HepG2 (cell line): Measurements from ENCODE around the gene ITLN2. TPM values are rescaled to one million over a fixed set of nuclear protein-coding genes. Genes with fewer than 3 reads are reported as not detected.

ENCODE experiments used
- ATAC-seq: fragments of 200-7000 bp; cut with Tn5 transposase; 3 replicates; pipeline ENCODE4 v1.9.1; 2020; ENCODE audit warnings: mild to moderate bottlenecking, moderate library complexity
- BruUV-seq: library from RNA; stranded (reverse); fragments of 400-500 nt; replicated peaks from 2 replicates; lab custom pipeline; 2021; lab: Mats Ljungman, UMichigan
- CTCF ChIA-PET: fragments of 300-600 bp; formaldehyde crosslinking; extraction: SDS; loops from one replicate; lab custom pipeline; 2021; ENCODE audit warnings: low total read pairs, inconsistent platforms, low intra/inter-chr PET ratio; lab: Yijun Ruan, JAX
- POLR2A ChIA-PET: fragments of 350-600 bp; sonication (Branson Sonifier 250); formaldehyde crosslinking; loops from one replicate; lab custom pipeline; 2020; ENCODE audit warnings: antibody characterized with exemption, inconsistent platforms; lab: Yijun Ruan, JAX
- DNase-seq: peaks from one replicate; pipeline ENCODE4 v3.0.0-alpha.2; 2015; ENCODE audit warnings: low spot score
- FAIRE-seq: peaks from 3 replicates; lab custom pipeline; 2011; peaks lifted over from hg19 to GRCh38; lab: Jason Lieb, UNC
- H2AFZ ChIP-seq: one replicate; pipeline ENCODE4 v1.6.1; 2011; ENCODE audit warnings: low read length, inconsistent platforms
- H3K27ac ChIP-seq: fragments of 300-600 bp; 3 replicates; pipeline ENCODE4 v1.8.0; 2011; ENCODE audit warnings: mixed run types, mild to moderate bottlenecking, mixed read lengths, low read length, inconsistent platforms; ENCODE audit not compliant: insufficient read depth; ENCODE audit errors: extremely low read length
- H3K27me3 ChIP-seq, 2 experiments: fragments of 200-600 bp in 1 of 2; 2 replicates in 1 of 2; 3 replicates in 1 of 2; pipeline versions ENCODE4 v1.6.0 to v1.8.0; 2011; ENCODE audit warnings: low read length in 2 of 2, mild to moderate bottlenecking in 2 of 2, moderate library complexity in 2 of 2, inconsistent platforms in 1 of 2; ENCODE audit not compliant: insufficient read depth in 2 of 2, control insufficient read depth in 1 of 2
- H3K36me3 ChIP-seq, 2 experiments: fragments of 200-600 bp in 1 of 2; replicated peaks in 1 of 2; 2 replicates in 1 of 2; 3 replicates in 1 of 2; pipeline versions ENCODE4 v1.5.1 to v1.8.0; 2011; ENCODE audit warnings: low read length in 2 of 2, inconsistent platforms in 1 of 2; ENCODE audit not compliant: insufficient read depth in 2 of 2, control insufficient read depth in 1 of 2
- H3K4me1 ChIP-seq: 2 replicates; pipeline ENCODE4 v1.5.1; 2012; ENCODE audit warnings: low read length, inconsistent platforms; ENCODE audit not compliant: insufficient read depth
- H3K4me2 ChIP-seq: 2 replicates; pipeline ENCODE4 v1.6.0; 2011; ENCODE audit warnings: low read depth, low read length, inconsistent platforms
- H3K4me3 ChIP-seq, 3 experiments: fragments of 200-600 bp in 1 of 3; sonication (generic), shearing (Covaris generic) in 1 of 3; replicated peaks in 1 of 3; 2 replicates each; pipeline ENCODE4 v1.5.1; 2011 to 2016; ENCODE audit warnings: low read length in 3 of 3, inconsistent platforms in 2 of 3, low read depth in 2 of 3, mild to moderate bottlenecking in 2 of 3, control low read depth in 1 of 3, mixed read lengths in 1 of 3; ENCODE audit not compliant: insufficient read depth in 1 of 3
- H3K79me2 ChIP-seq: one replicate; pipeline ENCODE4 v1.6.1; 2011; ENCODE audit warnings: low read length, inconsistent platforms; ENCODE audit not compliant: insufficient read depth
- H3K9ac ChIP-seq: 2 replicates; pipeline ENCODE4 v1.6.0; 2011; ENCODE audit warnings: mild to moderate bottlenecking, low read depth, low read length, inconsistent platforms; ENCODE audit not compliant: insufficient read depth
- H3K9me3 ChIP-seq: 2 replicates; pipeline ENCODE4 v1.5.1; 2012; ENCODE audit warnings: mild to moderate bottlenecking, low read length
- H4K20me1 ChIP-seq: 2 replicates; pipeline ENCODE4 v1.6.0; 2011; ENCODE audit warnings: inconsistent platforms, mild to moderate bottlenecking, low read length, moderate library complexity; ENCODE audit not compliant: insufficient read depth
- CBFB ChIP-seq: sonication (generic); formaldehyde crosslinking; IDR thresholded peaks from 2 replicates; pipeline ENCODE4 v1.4.0; 2020; ENCODE audit warnings: missing genetic modification reagents
- DMTF1 ChIP-seq: sonication (generic); formaldehyde crosslinking; IDR thresholded peaks from 2 replicates; pipeline ENCODE4 v1.4.0; 2020; ENCODE audit warnings: mild to moderate bottlenecking, missing genetic modification reagents
- HMGXB4 ChIP-seq, 2 experiments: sonication (generic) in 1 of 2; formaldehyde crosslinking in 1 of 2; IDR thresholded peaks; 2 replicates each; pipeline versions ENCODE4 v1.4.0 to v1.6.1; 2018 to 2020; ENCODE audit warnings: missing genetic modification reagents in 2 of 2, borderline replicate concordance in 1 of 2, low read depth in 1 of 2, mild to moderate bottlenecking in 1 of 2, missing biosample characterization in 1 of 2
- HOXA7 ChIP-seq: sonication (generic); formaldehyde crosslinking; IDR thresholded peaks from 2 replicates; pipeline ENCODE4 v1.8.1; 2022; ENCODE audit warnings: mild to moderate bottlenecking, missing genetic modification reagents, moderate library complexity
- KAT2B ChIP-seq: fragments of 150-350 bp; IDR thresholded peaks from 2 replicates; pipeline ENCODE4 v1.6.1; 2014; ENCODE audit warnings: low read depth, low read length, borderline replicate concordance
- MIXL1 ChIP-seq: IDR thresholded peaks from 2 replicates; pipeline ENCODE4 v1.6.1; 2016
- MTA1 ChIP-seq: sonication (generic); formaldehyde crosslinking; IDR thresholded peaks from 2 replicates; pipeline ENCODE4 v1.4.0; 2020; ENCODE audit warnings: missing genetic modification reagents, mild to moderate bottlenecking, borderline replicate concordance
- MXD3 ChIP-seq: IDR thresholded peaks from 2 replicates; pipeline ENCODE4 v1.6.1; 2016; ENCODE audit warnings: mild to moderate bottlenecking, missing biosample characterization, missing genetic modification reagents
- PHF20 ChIP-seq: sonication (generic); formaldehyde crosslinking; IDR thresholded peaks from 2 replicates; pipeline ENCODE4 v1.5.0; 2020; ENCODE audit warnings: mild to moderate bottlenecking, missing genetic modification reagents
- POGZ ChIP-seq: sonication (generic); formaldehyde crosslinking; IDR thresholded peaks from 2 replicates; pipeline ENCODE4 v1.4.0; 2020; ENCODE audit warnings: mild to moderate bottlenecking, missing genetic modification reagents
- SP2 ChIP-seq: sonication (generic); formaldehyde crosslinking; IDR thresholded peaks from 2 replicates; pipeline ENCODE4 v1.5.1; 2020; ENCODE audit warnings: mild to moderate bottlenecking, missing genetic modification reagents
- TAF15 ChIP-seq: fragments of 200-400 bp; formaldehyde crosslinking; IDR thresholded peaks from one replicate; pipeline ENCODE4 v1.6.1; 2018; ENCODE audit warnings: mild to moderate bottlenecking, low read depth, low read length; ENCODE audit not compliant: poor library complexity, severe bottlenecking
- TRAFD1 ChIP-seq: sonication (generic); formaldehyde crosslinking; IDR thresholded peaks from 2 replicates; pipeline ENCODE4 v1.5.1; 2020; ENCODE audit warnings: missing genetic modification reagents, mild to moderate bottlenecking, borderline replicate concordance
- ZNF274 ChIP-seq: sonication (generic); formaldehyde crosslinking; IDR thresholded peaks from 2 replicates; pipeline ENCODE4 v1.5.1; 2020; ENCODE audit warnings: mild to moderate bottlenecking, missing genetic modification reagents
- ZNF550 ChIP-seq: sonication (generic); formaldehyde crosslinking; IDR thresholded peaks from 2 replicates; pipeline ENCODE4 v1.4.0; 2020; ENCODE audit warnings: mild to moderate bottlenecking, missing genetic modification reagents, borderline replicate concordance
- ZNF605 ChIP-seq: sonication (generic); formaldehyde crosslinking; IDR thresholded peaks from 2 replicates; pipeline ENCODE4 v1.8.0; 2022; ENCODE audit warnings: mild to moderate bottlenecking, missing genetic modification reagents
- WGBS: methylation state at CpG from one replicate; pipeline ENCODE4 v1.1.6; 2017; ENCODE audit warnings: low lambda C conversion rate; 5-methylcytosine and 5-hydroxymethylcytosine counted together
- in situ Hi-C: cut with HindIII; loops from 2 replicates; pipeline ENCODE4 v1.10.0; 2017; ENCODE audit warnings: low pct_unique_long_range_greater_than_20kb; ENCODE audit not compliant: extremely low pct_ligation_motif_present
- intact Hi-C: fragments of 100-400 bp; cut with micrococcal nuclease; formaldehyde crosslinking; loops from one replicate; pipeline ENCODE4 v1.10.0; 2022; ENCODE audit not compliant: unreplicated experiment
- polyA plus RNA-seq, 8 experiments: library from polyadenylated mRNA; depleted of rRNA in 3 of 8; stranded (reverse) in 7 of 8; unstranded in 1 of 8; fragments of >200 nt; fragmentation: Illumina TruSeq in 4 of 8; extraction: Trizol in 4 of 8; gene quantifications; 2 replicates each; pipeline versions ENCODE4 v1.2.1 to v1.2.3, GENCODE V29; 2011 to 2016; ENCODE audit warnings: low read depth in 4 of 8, missing spikeins in 1 of 8, mixed read lengths in 1 of 8; ENCODE audit not compliant: insufficient read depth in 1 of 8
- total RNA-seq, 5 experiments: library from RNA; depleted of rRNA; stranded (reverse); fragments of >200 nt; fragmentation: Illumina TruSeq; extraction: Trizol; gene quantifications; 2 replicates each; pipeline ENCODE4 v1.2.3, GENCODE V29; 2016; ENCODE audit warnings: low read depth in 1 of 5

Gene ITLN2
- total and polyA plus RNA-seq, 2 of the 13 experiments (the other 11 are each of a cell fraction or from before 2014, with no cell fraction given) = not detected

- WGBS = 38% methylated on average over 6 of the region's 6 CpGs
- H4K20me1 ChIP-seq = no peaks in the 10 kb centered on the region
These were observed 44.3 kb downstream of the ITLN2 start for GRCh38 chr1:160910170-160910750.

More at GRCh38 chr1:160910170-160910750, 44.3 kb downstream of the ITLN2 start:
- H3K27me3 ChIP-seq = no peaks in the 10 kb centered on the region; a peak in 1 of 5 replicates
- no peak overlapping the region for H3K9ac ChIP-seq
- no peak overlapping the region for H2AFZ ChIP-seq
- H3K4me1 ChIP-seq = no peaks in the 10 kb centered on the region
- ChIA-PET CTCF (no interaction called here), POLR2A (no interaction called here)
- intact Hi-C loops = no loop called here
- DNase-seq (no peak), ATAC-seq (no peak), FAIRE-seq (no peak)
- no peak overlapping the region for H3K4me3 ChIP-seq
- no peak overlapping the region for H3K4me2 ChIP-seq
- TF ChIP-seq KAT2B (no peak), TRAFD1 (CRISPR knock-in tag) (no peak), SP2 (no peak), HMGXB4 (CRISPR knock-in tag; IDR thresholded peaks at IDR 0.05; ENCODE audit: borderline replicate concordance in 1 of 2, low read depth in 1 of 2) (no peak), ZNF274 (CRISPR knock-in tag) (no peak), HOXA7 (CRISPR knock-in tag) (no peak), TAF15 (no peak), ZNF605 (CRISPR knock-in tag) (no peak), PHF20 (CRISPR knock-in tag) (no peak), CBFB (no peak), MTA1 (no peak), POGZ (CRISPR knock-in tag) (no peak), MIXL1 (CRISPR knock-in tag) (no peak), DMTF1 (CRISPR knock-in tag) (no peak), ZNF550 (CRISPR knock-in tag) (no peak), MXD3 (CRISPR knock-in tag) (no peak)
- in situ Hi-C loops = no loop called here
- BruUV-seq = no TSS peak
- no peaks in the 10 kb centered on the region for H3K79me2 ChIP-seq
- no peaks in the 10 kb centered on the region for H3K36me3 ChIP-seq
- H3K9me3 ChIP-seq = no peaks in the 10 kb centered on the region
- no peak overlapping the region for H3K27ac ChIP-seq
